Measurements from ENCODE around the gene KCNN1.
"Not testable (repeated sequence)": the region's sequence is repeated elsewhere in the genome, so short reads cannot be mapped to it uniquely, and the experiment has no call there.

KCNN1 gene

DNA sequence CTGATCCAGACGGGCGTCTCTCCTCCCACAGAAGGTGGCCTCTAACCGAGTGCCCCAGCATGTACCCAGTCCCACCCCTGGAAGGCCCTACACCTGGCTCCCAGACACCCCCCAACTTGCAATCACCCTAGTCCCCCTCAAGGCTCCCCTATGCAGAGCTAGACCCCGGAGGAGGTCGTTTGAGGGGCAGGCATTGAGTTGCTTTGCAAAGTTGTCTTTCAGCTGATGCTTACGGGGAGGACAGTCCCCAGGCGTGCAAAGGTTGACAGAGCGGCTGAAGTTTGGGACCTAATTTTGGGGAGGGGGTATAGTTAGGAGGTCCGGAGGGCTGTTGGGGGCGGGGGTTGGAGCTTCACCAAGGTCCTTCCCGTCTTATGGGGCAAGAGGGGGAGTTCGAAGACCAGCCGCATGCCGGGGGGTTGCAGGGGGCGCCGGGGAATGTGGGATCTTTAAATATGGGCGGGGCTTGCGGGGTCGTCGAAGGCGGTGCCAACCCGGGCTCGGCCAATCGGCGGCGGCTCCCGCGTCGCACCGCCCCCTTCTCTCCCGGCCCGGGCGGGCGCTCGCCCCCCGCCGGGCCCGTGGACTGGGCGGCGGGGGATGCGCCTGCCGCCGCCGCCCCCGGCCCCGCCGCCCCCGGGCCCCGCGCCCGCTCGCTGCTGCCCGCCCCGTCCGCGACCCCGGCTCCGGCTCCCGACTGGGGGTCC is at the start of gene KCNN1:
Gene KCNN1 (plus strand): TSS at position 558 of the 707 bp plus-strand sequence. CDS start 6,782 bp downstream, outside the sequence.
- TF ChIP-seq, protein P1, sequence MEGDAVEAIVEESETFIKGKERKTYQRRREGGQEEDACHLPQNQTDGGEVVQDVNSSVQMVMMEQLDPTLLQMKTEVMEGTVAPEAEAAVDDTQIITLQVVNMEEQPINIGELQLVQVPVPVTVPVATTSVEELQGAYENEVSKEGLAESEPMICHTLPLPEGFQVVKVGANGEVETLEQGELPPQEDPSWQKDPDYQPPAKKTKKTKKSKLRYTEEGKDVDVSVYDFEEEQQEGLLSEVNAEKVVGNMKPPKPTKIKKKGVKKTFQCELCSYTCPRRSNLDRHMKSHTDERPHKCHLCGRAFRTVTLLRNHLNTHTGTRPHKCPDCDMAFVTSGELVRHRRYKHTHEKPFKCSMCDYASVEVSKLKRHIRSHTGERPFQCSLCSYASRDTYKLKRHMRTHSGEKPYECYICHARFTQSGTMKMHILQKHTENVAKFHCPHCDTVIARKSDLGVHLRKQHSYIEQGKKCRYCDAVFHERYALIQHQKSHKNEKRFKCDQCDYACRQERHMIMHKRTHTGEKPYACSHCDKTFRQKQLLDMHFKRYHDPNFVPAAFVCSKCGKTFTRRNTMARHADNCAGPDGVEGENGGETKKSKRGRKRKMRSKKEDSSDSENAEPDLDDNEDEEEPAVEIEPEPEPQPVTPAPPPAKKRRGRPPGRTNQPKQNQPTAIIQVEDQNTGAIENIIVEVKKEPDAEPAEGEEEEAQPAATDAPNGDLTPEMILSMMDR (IDR thresholded peaks at IDR 0.05; ENCODE audit: insufficient read depth, low read depth, low read length, missing control alignments) = no peak
- no peak for DNase-seq (ENCODE audit: low read depth)
- H3K4me3 ChIP-seq (ENCODE audit: low read depth, low read length) = no peak within 1 kb of the TSS

DNA sequence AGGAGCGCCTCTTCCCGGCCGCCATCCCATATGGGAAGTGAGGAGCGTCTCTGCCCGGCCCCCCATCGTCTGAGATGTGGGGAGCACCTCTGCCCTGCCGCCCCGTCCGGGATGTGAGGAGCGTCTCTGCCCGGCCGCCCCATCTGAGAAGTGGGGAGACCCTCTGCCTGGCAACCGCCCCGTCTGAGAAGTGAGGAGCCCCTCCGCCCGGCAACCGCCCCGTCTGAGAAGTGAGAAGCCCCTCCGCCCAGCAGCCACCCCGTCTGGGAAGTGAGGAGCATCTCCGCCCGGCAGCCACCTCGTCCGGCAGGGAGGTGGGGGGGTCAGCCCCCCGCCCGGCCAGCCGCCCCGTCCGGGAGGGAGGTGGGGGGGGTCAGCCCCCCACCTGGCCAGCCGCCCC is 48.8 kb upstream of the KCNN1 start:
- not testable (repeated sequence) for H3K4me3 ChIP-seq (ENCODE audit: low read depth, low read length); DNase-seq (ENCODE audit: low read depth)

GRCh38 chr19:17919122-17919521 is 47.8 kb upstream of the KCNN1 start:
- DNase-seq (ENCODE audit: low read depth) = not testable (repeated sequence)

GRCh38 chr19:17920527-17920926 is 46.4 kb upstream of the KCNN1 start:
- no peak overlapping the region for H3K4me3 ChIP-seq (ENCODE audit: low read depth, low read length)
- no peak for DNase-seq (ENCODE audit: low read depth)
- TF ChIP-seq, protein P1 (IDR thresholded peaks at IDR 0.05; ENCODE audit: insufficient read depth, low read depth, low read length, missing control alignments) = no peak

More at GRCh38 chr19:17919122-17919521, 47.8 kb upstream of the KCNN1 start:
- H3K4me3 ChIP-seq (ENCODE audit: low read depth, low read length) = not testable (repeated sequence)

DNA sequence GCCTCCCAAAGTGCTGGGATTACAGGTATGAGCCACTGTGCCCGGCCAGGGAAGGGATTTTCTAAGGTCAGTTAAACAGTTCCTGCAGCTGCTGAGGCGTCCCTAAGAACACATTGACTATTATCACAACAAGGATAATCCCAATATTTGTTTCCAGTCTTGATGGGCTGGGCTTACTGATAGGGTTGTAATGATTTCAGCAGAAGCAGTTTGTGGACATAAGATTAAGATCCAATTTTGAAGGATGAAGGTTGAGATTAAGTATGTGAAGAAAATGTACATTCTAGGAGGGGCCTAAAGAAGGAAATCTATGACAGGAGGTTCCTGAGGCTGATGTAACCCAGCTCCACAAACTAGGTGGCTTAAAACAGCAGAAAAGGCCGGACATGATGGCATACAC is 44.8 kb upstream of the KCNN1 start:
- TF ChIP-seq, protein P1 (IDR thresholded peaks at IDR 0.05; ENCODE audit: insufficient read depth, low read depth, low read length, missing control alignments) = no peak
- H3K4me3 ChIP-seq (ENCODE audit: low read depth, low read length) = no peak overlapping the region
- no peak for DNase-seq (ENCODE audit: low read depth)

GRCh38 chr19:17926044-17926443 is 40.9 kb upstream of the KCNN1 start:
- H3K4me3 ChIP-seq (ENCODE audit: low read depth, low read length) = no peak overlapping the region
- TF ChIP-seq, protein P1 (IDR thresholded peaks at IDR 0.05; ENCODE audit: insufficient read depth, low read depth, low read length, missing control alignments) = no peak

DNA sequence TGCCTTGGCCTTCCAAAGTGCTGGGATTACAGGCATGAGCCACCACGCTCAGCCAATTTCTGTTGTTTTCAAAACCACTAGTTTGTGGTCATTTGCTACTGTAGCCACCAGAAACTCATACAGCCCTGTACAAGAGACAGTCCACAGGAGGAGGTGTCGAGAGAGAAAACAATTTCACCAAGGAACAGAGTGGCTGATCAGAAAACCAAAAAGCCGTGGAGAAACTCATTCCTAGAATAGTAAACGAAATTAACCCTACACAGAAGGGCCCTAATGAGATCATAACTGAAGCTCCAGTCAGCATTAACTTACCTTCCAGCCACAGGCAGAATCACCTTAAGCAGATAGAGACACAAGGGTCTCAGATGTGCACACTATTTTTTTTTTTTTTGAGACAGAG is 37.9 kb upstream of the KCNN1 start:
- H3K4me3 ChIP-seq (ENCODE audit: low read depth, low read length) = no peak overlapping the region
- DNase-seq (ENCODE audit: low read depth) = peak; percentile 86
- TF ChIP-seq, protein P1 (IDR thresholded peaks at IDR 0.05; ENCODE audit: insufficient read depth, low read depth, low read length, missing control alignments) = no peak

More at GRCh38 chr19:17926044-17926443, 40.9 kb upstream of the KCNN1 start:
- peak; percentile 71 for DNase-seq (ENCODE audit: low read depth)

GRCh38 chr19:17931532-17932191 is 35.2 kb upstream of the KCNN1 start:
- DNase-seq (ENCODE audit: low read depth) = peak; percentile 55
- TF ChIP-seq, protein P1 (IDR thresholded peaks at IDR 0.05; ENCODE audit: insufficient read depth, low read depth, low read length, missing control alignments) = no peak

More at GRCh38 chr19:17931532-17932191, 35.2 kb upstream of the KCNN1 start:
- peak overlapping the region; percentile 100 for H3K4me3 ChIP-seq (ENCODE audit: low read depth, low read length)
